Esophagus squamous epithelium (tissue), 5 donors: Measurements from ENCODE around the gene TTC24. TPM values are rescaled to one million over a fixed set of nuclear protein-coding genes. Genes with fewer than 3 reads are reported as not detected.

ENCODE experiments used
- DNase-seq: peaks from one replicate; lab custom pipeline; 2025; lab: John Stamatoyannopoulos, UW
- H3K27ac ChIP-seq, 4 donors: fragments of 200-600 bp; sonication (generic); one replicate each; pipeline ENCODE4 v1.5.1; 2016 to 2019; ENCODE audit warnings: mild to moderate bottlenecking in 1 of 4
- H3K27me3 ChIP-seq, 4 donors: fragments of 200-600 bp; sonication (generic); 1 replicate in 3 of 4; 2 replicates in 1 of 4; pipeline versions ENCODE4 v1.5.1 to v1.6.0; 2017 to 2021; ENCODE audit warnings: antibody characterized with exemption in 1 of 4
- H3K36me3 ChIP-seq, 3 donors: fragments of 200-600 bp; sonication (generic); one replicate each; pipeline ENCODE4 v1.5.1; 2016 to 2019
- H3K4me1 ChIP-seq, 3 donors: fragments of 200-600 bp; sonication (generic); one replicate each; pipeline ENCODE4 v1.5.1; 2017 to 2019
- H3K4me3 ChIP-seq, 4 donors: fragments of 200-600 bp; sonication (generic); 1 replicate in 3 of 4; 2 replicates in 1 of 4; pipeline ENCODE4 v1.5.1; 2016 to 2019; ENCODE audit warnings: mild to moderate bottlenecking in 2 of 4, moderate library complexity in 1 of 4
- H3K9me3 ChIP-seq, 3 donors: fragments of 200-600 bp; sonication (generic); one replicate each; pipeline ENCODE4 v1.5.1; 2016 to 2019
- POLR2A ChIP-seq, 4 donors: fragments of 450-650 bp; IDR thresholded peaks; one replicate each; pipeline ENCODE4 v1.6.1; 2017; ENCODE audit warnings: antibody characterized with exemption in 4 of 4, mild to moderate bottlenecking in 4 of 4, moderate library complexity in 3 of 4
- WGBS, 2 donors: methylation state at CpG; one replicate each; pipeline ENCODE4 v1.1.5; 2018; 5-methylcytosine and 5-hydroxymethylcytosine counted together
- intact Hi-C: fragments of 100-400 bp; cut with DNase I; formaldehyde crosslinking; loops from one replicate; pipeline ENCODE4 v1.15.0; 2022
- total RNA-seq, 4 donors: library from RNA; depleted of rRNA; stranded (reverse); fragments of >200 nt; gene quantifications; one replicate each; pipeline ENCODE4 v1.1.0, GENCODE V29; 2016
- TF ChIP-seq, protein P1 (sequence below), 6 experiments: fragments of 450-650 bp in 4 of 6; fragments of 200-600 bp in 2 of 6; sonication (generic) in 2 of 6; IDR thresholded peaks; one replicate each; pipeline ENCODE4 v1.5.1; 2016 to 2019; ENCODE audit warnings: antibody characterized with exemption in 6 of 6, mild to moderate bottlenecking in 4 of 6, moderate library complexity in 4 of 6
- donor health status: DM: yes; HTN: yes; CAD: no.

Gene TTC24
- total RNA-seq = not detected

DNA sequence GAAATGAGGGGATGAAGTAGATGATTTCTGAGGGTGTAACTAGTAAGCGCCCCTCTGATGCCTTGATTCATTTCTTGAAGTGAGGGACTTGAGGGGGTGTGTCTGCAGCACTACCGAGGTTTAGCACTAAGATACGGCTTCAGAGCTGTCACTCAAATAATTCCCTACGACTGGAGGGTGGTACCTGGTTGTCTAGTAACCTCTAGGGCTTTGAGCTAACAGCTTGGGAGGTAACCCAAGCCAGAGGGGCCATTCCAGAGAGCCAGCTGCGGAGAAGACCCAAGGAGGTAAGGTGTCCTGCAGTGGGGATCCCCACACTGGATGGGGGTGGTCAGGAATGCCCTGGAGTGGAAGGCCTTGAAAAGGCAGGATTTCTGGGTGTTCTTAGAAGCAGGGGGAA is at the start of gene TTC24:
TSS of gene TTC24 (plus strand) at position 252 of the 400 bp plus-strand sequence. CDS start 1,642 bp downstream, outside the sequence.
- Histone ChIP-seq H3K4me3 (no peak within 1 kb of the TSS), H3K27ac (no peak within 1 kb of the TSS), H3K9me3 (no peaks in the 10 kb centered on the region), H3K36me3 (no peaks in the 10 kb centered on the region), H3K4me1 (no peaks in the 10 kb centered on the region), H3K27me3 (no peaks in the 10 kb centered on the region)
- DNase-seq = no peak
- WGBS, 2 donors = 70 to 76% methylated on average over 5 of the region's 5 CpGs
- TF ChIP-seq POLR2A (IDR thresholded peaks at IDR 0.05) = no peak
- TF ChIP-seq, protein P1, sequence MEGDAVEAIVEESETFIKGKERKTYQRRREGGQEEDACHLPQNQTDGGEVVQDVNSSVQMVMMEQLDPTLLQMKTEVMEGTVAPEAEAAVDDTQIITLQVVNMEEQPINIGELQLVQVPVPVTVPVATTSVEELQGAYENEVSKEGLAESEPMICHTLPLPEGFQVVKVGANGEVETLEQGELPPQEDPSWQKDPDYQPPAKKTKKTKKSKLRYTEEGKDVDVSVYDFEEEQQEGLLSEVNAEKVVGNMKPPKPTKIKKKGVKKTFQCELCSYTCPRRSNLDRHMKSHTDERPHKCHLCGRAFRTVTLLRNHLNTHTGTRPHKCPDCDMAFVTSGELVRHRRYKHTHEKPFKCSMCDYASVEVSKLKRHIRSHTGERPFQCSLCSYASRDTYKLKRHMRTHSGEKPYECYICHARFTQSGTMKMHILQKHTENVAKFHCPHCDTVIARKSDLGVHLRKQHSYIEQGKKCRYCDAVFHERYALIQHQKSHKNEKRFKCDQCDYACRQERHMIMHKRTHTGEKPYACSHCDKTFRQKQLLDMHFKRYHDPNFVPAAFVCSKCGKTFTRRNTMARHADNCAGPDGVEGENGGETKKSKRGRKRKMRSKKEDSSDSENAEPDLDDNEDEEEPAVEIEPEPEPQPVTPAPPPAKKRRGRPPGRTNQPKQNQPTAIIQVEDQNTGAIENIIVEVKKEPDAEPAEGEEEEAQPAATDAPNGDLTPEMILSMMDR (IDR thresholded peaks at IDR 0.05) = no peak
- intact Hi-C loops = no loop called here

DNA sequence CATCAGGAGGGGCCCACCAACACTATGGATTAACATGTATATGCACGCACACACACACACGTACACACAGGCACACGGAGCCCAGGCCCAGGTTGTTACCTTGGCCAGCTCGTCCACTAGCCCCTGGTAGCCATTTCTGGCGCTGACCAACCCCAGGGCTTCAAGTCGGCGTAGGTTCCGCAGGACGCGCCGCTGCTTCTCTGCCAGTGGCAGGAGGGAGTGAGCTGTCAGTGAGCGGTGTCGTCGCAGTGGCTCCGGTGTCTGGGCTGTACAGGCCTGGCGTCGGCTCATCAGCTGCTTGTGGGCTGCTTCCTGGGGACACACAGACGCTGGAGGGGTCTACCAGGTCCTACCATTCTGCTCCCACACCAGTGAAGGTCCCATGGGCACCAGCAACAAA is 49.5 kb upstream of the TTC24 start:
- TF ChIP-seq, protein P1 (IDR thresholded peaks at IDR 0.05) = no peak
- TF ChIP-seq POLR2A (IDR thresholded peaks at IDR 0.05) = no peak
- DNase-seq = no peak
- intact Hi-C loops = no loop called here
- Histone ChIP-seq H3K27me3 (no peaks in the 10 kb centered on the region), H3K36me3 (peaks cover 0 to 22% (median 0%) of the 10 kb centered on the region in 3 donors), H3K27ac (no peak overlapping the region), H3K4me3 (no peak overlapping the region), H3K9me3 (no peaks in the 10 kb centered on the region), H3K4me1 (no peaks in the 10 kb centered on the region)
- WGBS, 2 donors = 93 to 100% methylated on average over 2 to 9 of the region's 18 CpGs

DNA sequence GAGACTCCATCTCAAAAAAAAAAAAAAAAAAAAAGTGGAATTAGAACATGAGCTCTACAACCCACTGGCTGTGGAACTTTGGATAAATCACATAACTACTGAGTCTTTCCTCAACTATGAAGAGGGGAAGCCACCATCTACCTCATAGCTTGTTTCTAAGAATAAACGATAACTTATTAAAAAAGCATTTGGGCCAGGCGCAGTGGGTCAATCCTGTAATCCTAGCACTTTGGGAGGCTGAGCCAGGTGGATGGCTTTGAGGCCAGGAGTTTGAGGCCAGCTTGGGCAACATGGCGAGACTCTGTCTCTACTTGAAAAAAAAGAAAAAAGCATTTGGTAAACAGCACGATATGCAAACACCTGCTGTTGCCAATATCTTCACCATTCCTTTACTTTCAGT is 47.1 kb upstream of the TTC24 start:
- Histone ChIP-seq H3K4me3 (no peak overlapping the region), H3K9me3 (no peaks in the 10 kb centered on the region), H3K27ac (no peak overlapping the region), H3K4me1 (no peaks in the 10 kb centered on the region), H3K27me3 (no peaks in the 10 kb centered on the region), H3K36me3 (peaks cover 0 to 31% (median 0%) of the 10 kb centered on the region in 3 donors)
- intact Hi-C loops = no loop called here
- no peak for DNase-seq
- TF ChIP-seq, protein P1 (IDR thresholded peaks at IDR 0.05) = no peak
- TF ChIP-seq POLR2A (IDR thresholded peaks at IDR 0.05) = no peak
- 84 to 93% methylated on average over 4 of the region's 4 CpGs for WGBS, 2 donors

DNA sequence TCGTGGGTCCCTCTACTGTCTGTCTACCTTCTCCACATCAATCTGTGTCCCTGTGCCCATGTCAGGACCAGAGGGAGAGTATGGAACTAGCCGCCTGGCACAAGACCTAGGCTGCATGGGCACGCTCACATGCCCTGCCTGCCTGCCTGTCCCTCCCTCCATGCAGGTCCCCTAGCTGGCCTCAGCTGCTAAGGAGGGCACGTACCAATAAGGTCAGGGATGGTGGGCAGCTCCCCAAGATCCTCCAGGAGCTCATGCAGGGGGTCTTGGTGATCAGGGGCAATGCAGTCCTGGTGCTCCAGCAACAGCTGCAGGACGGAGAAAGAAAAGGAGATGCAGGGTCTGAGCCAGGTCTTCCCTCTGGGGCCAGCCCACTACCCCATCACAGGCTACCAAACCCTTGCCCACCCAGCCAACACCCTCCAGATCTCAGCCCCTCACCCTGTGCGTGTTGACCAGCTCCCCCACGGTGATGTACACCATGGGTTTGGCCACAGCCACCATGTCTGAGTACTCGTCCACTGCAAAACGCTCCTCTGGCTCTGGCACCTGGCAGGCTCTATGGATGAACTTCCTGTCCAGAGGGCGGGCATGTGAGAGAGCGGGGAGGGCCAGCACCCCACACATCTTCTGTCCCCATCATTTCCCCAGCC is 45.8 kb upstream of the TTC24 start:
- no peaks in the 10 kb centered on the region for H3K4me1 ChIP-seq
- TF ChIP-seq, protein P1 (IDR thresholded peaks at IDR 0.05) = no peak
- no peak for TF ChIP-seq POLR2A (IDR thresholded peaks at IDR 0.05)
- no peaks in the 10 kb centered on the region for H3K27me3 ChIP-seq
- H3K9me3 ChIP-seq = no peaks in the 10 kb centered on the region
- H3K27ac ChIP-seq = no peak overlapping the region
- WGBS, 2 donors = 94 to 97% methylated on average over 6 to 9 of the region's 11 CpGs
- H3K4me3 ChIP-seq = no peak overlapping the region
- DNase-seq = no peak
- intact Hi-C loops = no loop called here
- peaks cover 0 to 34% (median 0%) of the 10 kb centered on the region in 3 donors for H3K36me3 ChIP-seq

DNA sequence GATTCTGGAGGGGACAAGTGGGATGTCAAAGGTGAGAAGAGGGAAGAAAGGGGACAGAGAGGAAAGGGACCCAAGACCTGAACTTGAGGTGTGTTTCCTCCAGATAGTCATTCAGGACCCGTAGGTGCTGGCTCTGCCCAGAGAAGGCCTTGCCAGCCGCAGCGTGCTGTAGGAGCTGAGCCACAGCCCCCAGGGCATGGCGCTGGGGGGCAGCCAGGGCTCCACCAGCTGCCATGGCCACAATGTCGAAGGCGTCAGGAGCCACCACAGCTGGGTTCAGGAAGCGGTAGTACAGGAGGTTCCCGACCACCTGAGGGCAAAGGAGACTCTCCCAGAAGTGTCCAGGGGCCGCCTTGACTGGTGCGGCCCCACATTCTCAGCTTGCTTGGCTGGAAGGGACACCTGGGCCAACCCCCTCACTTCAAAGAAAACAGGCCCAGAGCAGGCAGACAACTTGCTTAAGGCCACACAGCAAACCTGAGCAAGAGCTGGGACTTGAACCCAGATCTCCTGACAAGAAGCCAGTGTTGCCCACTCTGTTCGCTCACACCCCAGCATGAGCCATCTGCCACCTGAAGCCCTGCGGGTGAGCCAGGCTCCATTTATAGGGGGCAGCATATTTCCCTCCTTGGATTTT is 45.0 kb upstream of the TTC24 start:
- DNase-seq = no peak
- H3K27ac ChIP-seq = no peak overlapping the region
- no peaks in the 10 kb centered on the region for H3K4me1 ChIP-seq
- H3K4me3 ChIP-seq = no peak overlapping the region
- H3K27me3 ChIP-seq = no peaks in the 10 kb centered on the region
- TF ChIP-seq, protein P1 (IDR thresholded peaks at IDR 0.05) = no peak
- no peak for TF ChIP-seq POLR2A (IDR thresholded peaks at IDR 0.05)
- peaks cover 0 to 34% (median 0%) of the 10 kb centered on the region in 3 donors for H3K36me3 ChIP-seq
- no peaks in the 10 kb centered on the region for H3K9me3 ChIP-seq
- intact Hi-C loops = no loop called here
- whole genome bisulfite sequencing, 2 donors = 95 to 96% methylated on average over 3 to 7 of the region's 12 CpGs
